GM12878 (cell line): ENCODE results near the gene RGS11. TPM values are rescaled to one million over a fixed set of nuclear protein-coding genes. Genes with fewer than 3 reads are reported as not detected.

Experiments
- ATAC-seq: fragments of 200-7000 bp; cut with Tn5 transposase; 3 replicates; pipeline ENCODE4 v1.9.1; 2020; ENCODE audit warnings: mild to moderate bottlenecking, moderate library complexity
- BruUV-seq: library from RNA; stranded (reverse); fragments of 400-500 nt; replicated peaks from 2 replicates; lab custom pipeline; 2021; lab: Mats Ljungman, UMichigan
- CTCF ChIA-PET: fragments of 300-600 bp; sonication (Branson Sonifier 250); formaldehyde crosslinking; extraction: SDS; loops from one replicate; lab custom pipeline; 2021; ENCODE audit warnings: inconsistent platforms; lab: Yijun Ruan, JAX
- POLR2A ChIA-PET: fragments of 350-600 bp; formaldehyde crosslinking; extraction: SDS; loops from one replicate; lab custom pipeline; 2021; ENCODE audit warnings: inconsistent platforms; lab: Charles Lee
- RAD21 ChIA-PET: fragments of 300-600 bp; sonication (Branson Sonifier 250); formaldehyde crosslinking; loops from one replicate; lab custom pipeline; 2023; ENCODE audit warnings: antibody characterized with exemption; ENCODE audit not compliant: unreplicated experiment; lab: Charles Lee
- SMC1A ChIA-PET: fragments of 300-600 bp; sonication (Branson Sonifier 250); formaldehyde crosslinking; loops from one replicate; lab custom pipeline; 2023; ENCODE audit not compliant: unreplicated experiment, uncharacterized antibody; lab: Charles Lee
- DNase-seq: peaks from one replicate; pipeline ENCODE4 v3.0.0-alpha.2; 2011; ENCODE audit warnings: low read depth, low spot score
- FAIRE-seq: peaks from 3 replicates; lab custom pipeline; 2011; peaks lifted over from hg19 to GRCh38; lab: Jason Lieb, UNC
- H2AFZ ChIP-seq: 2 replicates; pipeline ENCODE4 v1.6.0; 2011; ENCODE audit warnings: low read depth, low read length, control low read depth; ENCODE audit not compliant: control insufficient read depth
- H3K27ac ChIP-seq: 2 replicates; pipeline ENCODE4 v1.5.1; 2011; ENCODE audit warnings: control low read depth; ENCODE audit not compliant: control insufficient read depth, insufficient read depth
- H3K27me3 ChIP-seq, 2 experiments: replicated peaks in 1 of 2; 2 replicates each; pipeline versions ENCODE4 v1.6.0 to v1.6.1; 2011; ENCODE audit warnings: low read length in 1 of 2; ENCODE audit not compliant: control insufficient read depth in 2 of 2, insufficient read depth in 2 of 2
- H3K36me3 ChIP-seq, 2 experiments: 2 replicates each; pipeline ENCODE4 v1.5.1; 2011; ENCODE audit warnings: low read length in 1 of 2; ENCODE audit not compliant: control insufficient read depth in 2 of 2, insufficient read depth in 2 of 2
- H3K4me1 ChIP-seq: 2 replicates; pipeline ENCODE4 v1.6.1; 2011; ENCODE audit warnings: mild to moderate bottlenecking, low read length, moderate library complexity, mixed read lengths; ENCODE audit not compliant: control insufficient read depth, insufficient read depth
- H3K4me2 ChIP-seq: 2 replicates; pipeline ENCODE4 v1.6.0; 2011; ENCODE audit warnings: control low read depth; ENCODE audit not compliant: control insufficient read depth, insufficient read depth
- H3K4me3 ChIP-seq: fragments of 200-600 bp; sonication (generic); 2 replicates; pipeline ENCODE4 v1.5.1; 2016
- H3K79me2 ChIP-seq: 2 replicates; pipeline ENCODE4 v1.6.0; 2011; ENCODE audit warnings: low read length; ENCODE audit not compliant: control insufficient read depth, insufficient read depth
- H3K9ac ChIP-seq: 2 replicates; pipeline ENCODE4 v1.8.0; 2011; ENCODE audit warnings: low read length, control low read depth, mixed read lengths; ENCODE audit not compliant: control insufficient read depth, insufficient read depth
- H3K9me3 ChIP-seq: replicated peaks from 3 replicates; pipeline ENCODE4 v1.5.1; 2011; ENCODE audit warnings: mild to moderate bottlenecking, low read length; ENCODE audit not compliant: control insufficient read depth, insufficient read depth
- H4K20me1 ChIP-seq: 2 replicates; pipeline ENCODE4 v1.6.0; 2011; ENCODE audit not compliant: control insufficient read depth, insufficient read depth
- CHD4 ChIP-seq: fragments of 200-600 bp; sonication (generic); IDR thresholded peaks from 2 replicates; pipeline ENCODE4 v1.6.1; 2016; ENCODE audit warnings: mild to moderate bottlenecking
- EP300 ChIP-seq, 2 experiments: fragments of 150-350 bp in 1 of 2; IDR thresholded peaks; 2 replicates each; pipeline ENCODE4 v1.6.1; 2011 to 2012; ENCODE audit warnings: low read depth in 2 of 2, low read length in 2 of 2, borderline replicate concordance in 1 of 2, improper control_type of control experiment in 1 of 2, inconsistent platforms in 1 of 2; ENCODE audit not compliant: control insufficient read depth in 1 of 2
- FOXK2 ChIP-seq: fragments of 450-650 bp; IDR thresholded peaks from 2 replicates; pipeline ENCODE4 v1.6.1; 2017; ENCODE audit warnings: mild to moderate bottlenecking, moderate library complexity
- IKZF2 ChIP-seq, 2 experiments: fragments of 450-650 bp; IDR thresholded peaks; 2 replicates each; pipeline ENCODE4 v1.6.1; 2017; ENCODE audit warnings: mild to moderate bottlenecking in 2 of 2, moderate library complexity in 2 of 2
- JUNB ChIP-seq: IDR thresholded peaks from 2 replicates; pipeline ENCODE4 v1.6.1; 2016; ENCODE audit warnings: antibody characterized with exemption, mild to moderate bottlenecking
- KAT2A ChIP-seq: conservative IDR thresholded peaks from 2 replicates; pipeline ENCODE4 v1.6.1; 2011; ENCODE audit warnings: low read depth, low read length; ENCODE audit not compliant: control insufficient read depth
- KLF5 ChIP-seq: fragments of 450-650 bp; IDR thresholded peaks from 2 replicates; pipeline ENCODE4 v1.6.1; 2014; ENCODE audit warnings: mild to moderate bottlenecking; ENCODE audit not compliant: partially characterized antibody
- NRF1 ChIP-seq: conservative IDR thresholded peaks from 2 replicates; pipeline ENCODE4 v1.6.1; 2011; ENCODE audit warnings: mild to moderate bottlenecking, low read depth, low read length, improper control_type of control experiment
- SIN3A ChIP-seq: IDR thresholded peaks from 2 replicates; pipeline ENCODE4 v1.6.1; 2012; ENCODE audit warnings: low read depth, low read length, improper control_type of control experiment
- SMAD5 ChIP-seq: IDR thresholded peaks from 2 replicates; pipeline ENCODE4 v1.6.1; 2016; ENCODE audit warnings: antibody characterized with exemption, low read depth
- SMC3 ChIP-seq: IDR thresholded peaks from 2 replicates; pipeline ENCODE4 v1.6.1; 2011; ENCODE audit warnings: low read length, improper control_type of control experiment, borderline replicate concordance
- SUPT20H ChIP-seq: IDR thresholded peaks from 2 replicates; pipeline ENCODE4 v1.6.1; 2011; ENCODE audit warnings: low read depth, mild to moderate bottlenecking, low read length, moderate library complexity, borderline replicate concordance; ENCODE audit not compliant: control insufficient read depth
- TCF12 ChIP-seq: IDR thresholded peaks from 2 replicates; pipeline ENCODE4 v1.6.1; 2011; ENCODE audit warnings: low read depth, mild to moderate bottlenecking, low read length
- TCF7 ChIP-seq: IDR thresholded peaks from 2 replicates; pipeline ENCODE4 v1.6.1; 2014; ENCODE audit warnings: antibody characterized with exemption, borderline replicate concordance
- WRNIP1 ChIP-seq: IDR thresholded peaks from 2 replicates; pipeline ENCODE4 v1.6.1; 2011; ENCODE audit warnings: low read depth, low read length, improper control_type of control experiment, borderline replicate concordance
- ZNF217 ChIP-seq: fragments of 450-650 bp; IDR thresholded peaks from 2 replicates; pipeline ENCODE4 v1.6.1; 2017; ENCODE audit warnings: antibody characterized with exemption, mild to moderate bottlenecking
- ZNF384 ChIP-seq: IDR thresholded peaks from 2 replicates; pipeline ENCODE4 v1.6.1; 2012; ENCODE audit warnings: low read depth, mild to moderate bottlenecking, low read length, improper control_type of control experiment, borderline replicate concordance
- WGBS: methylation state at CpG from one replicate; pipeline ENCODE4 v1.1.6; 2016; ENCODE audit warnings: low lambda C conversion rate; ENCODE audit not compliant: insufficient replicate concordance, insufficient coverage; ENCODE audit errors: missing lambda C conversion rate; 5-methylcytosine and 5-hydroxymethylcytosine counted together
- in situ Hi-C: fragments of 300-500 bp; cut with MboI; formaldehyde crosslinking; loops from 9 replicates; pipeline ENCODE4 v1.14.3; 2018; ENCODE audit warnings: mixed read lengths
- intact Hi-C: fragments of 100-400 bp; cut with micrococcal nuclease; formaldehyde crosslinking; loops from one replicate; pipeline ENCODE4 v1.14.2; 2022; ENCODE audit not compliant: unreplicated experiment
- polyA plus RNA-seq, 11 experiments: library from polyadenylated mRNA; depleted of rRNA in 4 of 11; unstranded in 6 of 11; stranded (reverse) in 5 of 11; fragments of >200 nt; fragmentation: Nextera tagmentation in 4 of 11; fragmentation: Illumina TruSeq in 1 of 11; extraction: Ambion mirVana in 4 of 11; extraction: Trizol in 1 of 11; gene quantifications; 1 replicate in 1 of 11; 2 replicates in 10 of 11; pipeline versions ENCODE4 v1.2.1 to v1.2.3, GENCODE V29; 2011 to 2016; ENCODE audit warnings: inconsistent platforms in 2 of 11, missing spikeins in 2 of 11, low read depth in 1 of 11
- total RNA-seq, 4 experiments: library from RNA; depleted of rRNA in 3 of 4; stranded (reverse); fragments of >200 nt in 3 of 4; fragmentation: Illumina TruSeq in 1 of 4; extraction: Trizol in 1 of 4; gene quantifications; 2 replicates each; pipeline versions ENCODE4 v1.2.1 to v1.2.3, GENCODE V29; 2013 to 2021
- TF ChIP-seq, protein P1 (sequence below): IDR thresholded peaks from 2 replicates; pipeline ENCODE4 v1.6.1; 2012; ENCODE audit warnings: low read length, inconsistent platforms
- TF ChIP-seq, protein P2 (sequence below): IDR thresholded peaks from 2 replicates; pipeline ENCODE4 v1.6.1; 2012; ENCODE audit warnings: improper control_type of control experiment, low read depth, low read length; ENCODE audit not compliant: insufficient replicate concordance

The RGS11 gene
- total and polyA plus RNA-seq, 10 of the 15 experiments (the other 5 are each of a cell fraction or from before 2014, with no cell fraction given), result 0.04 TPM; not detected in 9

DNA sequence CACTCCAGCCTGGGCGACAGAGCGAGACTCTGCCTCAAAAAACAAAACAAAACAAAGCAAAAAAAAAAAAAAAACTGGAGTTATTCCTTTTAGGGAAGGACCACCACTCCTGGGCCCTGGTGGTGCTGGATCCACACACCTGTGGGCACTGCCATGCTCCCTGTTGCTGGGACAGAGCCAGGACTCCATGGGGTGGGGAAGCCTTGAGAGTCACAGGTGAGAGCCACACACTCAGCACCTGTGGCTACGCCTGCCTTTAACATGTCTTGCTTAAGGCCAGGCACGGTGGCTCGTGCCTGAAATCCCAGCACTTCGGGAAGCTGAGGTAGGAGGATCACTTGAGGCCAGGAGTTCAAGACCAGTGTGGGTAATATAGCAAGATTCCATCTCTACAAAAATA lies 25.5 kb upstream of the RGS11 start (continued):
- TF ChIP-seq TCF7, result no peak
- TF ChIP-seq JUNB, result no peak
- TF ChIP-seq NRF1, result no peak
- no peak for TF ChIP-seq TCF12

DNA sequence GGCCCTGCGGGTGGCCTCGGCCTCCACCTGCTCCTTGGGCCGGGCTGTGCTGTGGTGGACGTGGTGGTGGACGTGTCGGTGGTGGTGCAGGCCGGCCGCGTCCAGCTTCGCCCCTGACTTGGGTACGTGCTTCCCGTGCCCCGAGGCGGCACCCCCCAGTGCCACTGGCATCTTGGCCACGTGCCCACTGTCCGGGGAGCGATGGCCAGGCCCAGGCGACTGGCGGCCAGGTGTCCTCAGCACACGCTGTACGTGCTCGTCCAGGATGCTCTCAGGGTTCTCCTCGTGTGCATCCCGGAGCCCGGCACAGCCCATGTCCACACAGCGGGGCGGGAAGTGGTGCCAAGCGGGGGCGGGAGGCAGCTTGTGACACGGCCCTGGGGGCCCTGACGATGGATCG lies 22.1 kb upstream of the RGS11 start:
- WGBS, result 99% methylated on average over 21 of the region's 32 CpGs
- TF ChIP-seq, protein P1, sequence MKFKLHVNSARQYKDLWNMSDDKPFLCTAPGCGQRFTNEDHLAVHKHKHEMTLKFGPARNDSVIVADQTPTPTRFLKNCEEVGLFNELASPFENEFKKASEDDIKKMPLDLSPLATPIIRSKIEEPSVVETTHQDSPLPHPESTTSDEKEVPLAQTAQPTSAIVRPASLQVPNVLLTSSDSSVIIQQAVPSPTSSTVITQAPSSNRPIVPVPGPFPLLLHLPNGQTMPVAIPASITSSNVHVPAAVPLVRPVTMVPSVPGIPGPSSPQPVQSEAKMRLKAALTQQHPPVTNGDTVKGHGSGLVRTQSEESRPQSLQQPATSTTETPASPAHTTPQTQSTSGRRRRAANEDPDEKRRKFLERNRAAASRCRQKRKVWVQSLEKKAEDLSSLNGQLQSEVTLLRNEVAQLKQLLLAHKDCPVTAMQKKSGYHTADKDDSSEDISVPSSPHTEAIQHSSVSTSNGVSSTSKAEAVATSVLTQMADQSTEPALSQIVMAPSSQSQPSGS, result no peak
- TF ChIP-seq ZNF384 (no peak), SIN3A (no peak), CHD4 (no peak), KAT2A (no peak), WRNIP1 (no peak), SUPT20H (no peak), EP300 (IDR thresholded peaks at IDR 0.05; ENCODE audit: borderline replicate concordance in 1 of 2, control insufficient read depth in 1 of 2, low read depth in 2 of 2, low read length in 2 of 2) (no peak), KLF5 (no peak), FOXK2 (no peak), ZNF217 (no peak), SMAD5 (no peak), IKZF2 (IDR thresholded peaks at IDR 0.05) (no peak), SMC3 (no peak)
- TF ChIP-seq, protein P2, sequence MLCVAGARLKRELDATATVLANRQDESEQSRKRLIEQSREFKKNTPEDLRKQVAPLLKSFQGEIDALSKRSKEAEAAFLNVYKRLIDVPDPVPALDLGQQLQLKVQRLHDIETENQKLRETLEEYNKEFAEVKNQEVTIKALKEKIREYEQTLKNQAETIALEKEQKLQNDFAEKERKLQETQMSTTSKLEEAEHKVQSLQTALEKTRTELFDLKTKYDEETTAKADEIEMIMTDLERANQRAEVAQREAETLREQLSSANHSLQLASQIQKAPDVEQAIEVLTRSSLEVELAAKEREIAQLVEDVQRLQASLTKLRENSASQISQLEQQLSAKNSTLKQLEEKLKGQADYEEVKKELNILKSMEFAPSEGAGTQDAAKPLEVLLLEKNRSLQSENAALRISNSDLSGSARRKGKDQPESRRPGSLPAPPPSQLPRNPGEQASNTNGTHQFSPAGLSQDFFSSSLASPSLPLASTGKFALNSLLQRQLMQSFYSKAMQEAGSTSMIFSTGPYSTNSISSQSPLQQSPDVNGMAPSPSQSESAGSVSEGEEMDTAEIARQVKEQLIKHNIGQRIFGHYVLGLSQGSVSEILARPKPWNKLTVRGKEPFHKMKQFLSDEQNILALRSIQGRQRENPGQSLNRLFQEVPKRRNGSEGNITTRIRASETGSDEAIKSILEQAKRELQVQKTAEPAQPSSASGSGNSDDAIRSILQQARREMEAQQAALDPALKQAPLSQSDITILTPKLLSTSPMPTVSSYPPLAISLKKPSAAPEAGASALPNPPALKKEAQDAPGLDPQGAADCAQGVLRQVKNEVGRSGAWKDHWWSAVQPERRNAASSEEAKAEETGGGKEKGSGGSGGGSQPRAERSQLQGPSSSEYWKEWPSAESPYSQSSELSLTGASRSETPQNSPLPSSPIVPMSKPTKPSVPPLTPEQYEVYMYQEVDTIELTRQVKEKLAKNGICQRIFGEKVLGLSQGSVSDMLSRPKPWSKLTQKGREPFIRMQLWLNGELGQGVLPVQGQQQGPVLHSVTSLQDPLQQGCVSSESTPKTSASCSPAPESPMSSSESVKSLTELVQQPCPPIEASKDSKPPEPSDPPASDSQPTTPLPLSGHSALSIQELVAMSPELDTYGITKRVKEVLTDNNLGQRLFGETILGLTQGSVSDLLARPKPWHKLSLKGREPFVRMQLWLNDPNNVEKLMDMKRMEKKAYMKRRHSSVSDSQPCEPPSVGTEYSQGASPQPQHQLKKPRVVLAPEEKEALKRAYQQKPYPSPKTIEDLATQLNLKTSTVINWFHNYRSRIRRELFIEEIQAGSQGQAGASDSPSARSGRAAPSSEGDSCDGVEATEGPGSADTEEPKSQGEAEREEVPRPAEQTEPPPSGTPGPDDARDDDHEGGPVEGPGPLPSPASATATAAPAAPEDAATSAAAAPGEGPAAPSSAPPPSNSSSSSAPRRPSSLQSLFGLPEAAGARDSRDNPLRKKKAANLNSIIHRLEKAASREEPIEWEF, result no peak

More for the DNA sequence above, 22.1 kb upstream of the RGS11 start:
- Histone ChIP-seq H3K9ac (no peak overlapping the region), H3K27ac (no peak overlapping the region), H3K36me3 (no peaks in the 10 kb centered on the region; a peak in 3 of 4 replicates), H2AFZ (no peak overlapping the region), H3K79me2 (no peaks in the 10 kb centered on the region), H3K4me3 (no peak overlapping the region), H3K4me1 (no peaks in the 10 kb centered on the region), H3K9me3 (no peaks in the 10 kb centered on the region), H4K20me1 (no peaks in the 10 kb centered on the region), H3K4me2 (no peak overlapping the region), H3K27me3 (no peaks in the 10 kb centered on the region)
- no TSS peak for BruUV-seq
- ChIA-PET RAD21 (no interaction called here), CTCF (no interaction called here), POLR2A (interaction anchor here (0.5 kb wide), 1 partner anchor 195 kb away, joined by 10 read pairs; no protein-coding TSS in a partner anchor), SMC1A (interaction anchor here (1.0 kb wide), 1 partner anchor 69 kb away, joined by 3 read pairs; no protein-coding TSS in a partner anchor)
- intact Hi-C loops (no loop called here), in situ Hi-C loops (no loop called here)
- no peak for FAIRE-seq
- ATAC-seq, result no peak
- no peak for DNase-seq
